A673 (cell line): ENCODE measurements around the gene LHFPL5.

Source experiments
- EZH2 ChIP-seq: fragments of 200-600 bp; sonication (generic); IDR thresholded peaks from 2 replicates; pipeline ENCODE4 v1.6.1; 2017; ENCODE audit warnings: borderline replicate concordance, low read depth, mild to moderate bottlenecking, mixed read lengths, antibody characterized with exemption, low read length; ENCODE audit not compliant: poor library complexity, severe bottlenecking
- TF ChIP-seq, protein P1 (sequence below): fragments of 300-800, 200-600 bp; sonication (generic); conservative IDR thresholded peaks from 2 replicates; pipeline ENCODE4 v1.5.1; 2017; ENCODE audit warnings: low read depth, mild to moderate bottlenecking, antibody characterized with exemption, low read length, moderate library complexity, mixed read lengths

- TF ChIP-seq, protein P1, sequence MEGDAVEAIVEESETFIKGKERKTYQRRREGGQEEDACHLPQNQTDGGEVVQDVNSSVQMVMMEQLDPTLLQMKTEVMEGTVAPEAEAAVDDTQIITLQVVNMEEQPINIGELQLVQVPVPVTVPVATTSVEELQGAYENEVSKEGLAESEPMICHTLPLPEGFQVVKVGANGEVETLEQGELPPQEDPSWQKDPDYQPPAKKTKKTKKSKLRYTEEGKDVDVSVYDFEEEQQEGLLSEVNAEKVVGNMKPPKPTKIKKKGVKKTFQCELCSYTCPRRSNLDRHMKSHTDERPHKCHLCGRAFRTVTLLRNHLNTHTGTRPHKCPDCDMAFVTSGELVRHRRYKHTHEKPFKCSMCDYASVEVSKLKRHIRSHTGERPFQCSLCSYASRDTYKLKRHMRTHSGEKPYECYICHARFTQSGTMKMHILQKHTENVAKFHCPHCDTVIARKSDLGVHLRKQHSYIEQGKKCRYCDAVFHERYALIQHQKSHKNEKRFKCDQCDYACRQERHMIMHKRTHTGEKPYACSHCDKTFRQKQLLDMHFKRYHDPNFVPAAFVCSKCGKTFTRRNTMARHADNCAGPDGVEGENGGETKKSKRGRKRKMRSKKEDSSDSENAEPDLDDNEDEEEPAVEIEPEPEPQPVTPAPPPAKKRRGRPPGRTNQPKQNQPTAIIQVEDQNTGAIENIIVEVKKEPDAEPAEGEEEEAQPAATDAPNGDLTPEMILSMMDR, result no peak
- no peak for TF ChIP-seq EZH2
Observed at GRCh38 chr6:35824552-35825192, 19.5 kb downstream of the LHFPL5 start.
